Gastrocnemius medialis (tissue), 4 donors: ENCODE measurements around the gene NBEA. TPM values are rescaled to one million over a fixed set of nuclear protein-coding genes. Genes with fewer than 3 reads are reported as not detected.

Experiments
- ATAC-seq, 2 donors: fragments of 150-250 bp; one replicate each; pipeline ENCODE4 v1.9.1; 2016
- DNase-seq, 2 donors: peaks; one replicate each; pipeline ENCODE4 v3.0.0-alpha.2; 2019
- H3K27ac ChIP-seq, 4 donors: fragments of 200-600 bp; sonication (generic); 1 replicate in 1 of 4; 2 replicates in 3 of 4; pipeline ENCODE4 v1.5.1; 2016 to 2018; ENCODE audit warnings: mild to moderate bottlenecking in 2 of 4, moderate library complexity in 1 of 4
- H3K27me3 ChIP-seq, 3 donors: fragments of 200-600 bp; sonication (generic) in 2 of 3; 1 replicate in 1 of 3; 2 replicates in 2 of 3; pipeline versions ENCODE4 v1.5.1 to v1.6.0; 2016 to 2019; ENCODE audit warnings: mild to moderate bottlenecking in 1 of 3, moderate library complexity in 1 of 3
- H3K36me3 ChIP-seq, 2 donors: fragments of 200-600 bp; sonication (generic) in 1 of 2; one replicate each; pipeline ENCODE4 v1.5.1; 2017 to 2018
- H3K4me1 ChIP-seq, 2 donors: fragments of 200-600 bp; sonication (generic) in 1 of 2; one replicate each; pipeline ENCODE4 v1.5.1; 2016 to 2017; ENCODE audit warnings: mild to moderate bottlenecking in 2 of 2
- H3K4me3 ChIP-seq, 4 donors: fragments of 200-600 bp; sonication (generic) in 3 of 4; 1 replicate in 1 of 4; 2 replicates in 3 of 4; pipeline ENCODE4 v1.5.1; 2016 to 2019; ENCODE audit warnings: mild to moderate bottlenecking in 2 of 4
- H3K9me3 ChIP-seq, 3 donors: fragments of 200-600 bp; sonication (generic) in 2 of 3; 1 replicate in 1 of 3; 2 replicates in 2 of 3; pipeline ENCODE4 v1.5.1; 2016 to 2019
- POLR2A ChIP-seq, 2 donors: fragments of 450-650 bp; IDR thresholded peaks; one replicate each; pipeline ENCODE4 v1.6.1; 2017; ENCODE audit warnings: antibody characterized with exemption in 2 of 2, mild to moderate bottlenecking in 2 of 2, moderate library complexity in 2 of 2
- in situ Hi-C, 4 donors: fragments of 200-750 bp; cut with MboI; loops; one replicate each; pipeline versions ENCODE4 v1.15.0 to v1.8.0; 2017; ENCODE audit warnings: low sequenced_read_pairs in 4 of 4
- intact Hi-C: fragments of 100-400 bp; cut with DNase I; formaldehyde crosslinking; loops from one replicate; pipeline ENCODE4 v1.15.1; 2023; ENCODE audit warnings: low total_unique reads
- total RNA-seq, 4 donors: library from RNA; depleted of rRNA; stranded (reverse); fragments of >200 nt; gene quantifications; one replicate each; pipeline versions ENCODE4 v1.1.0 to v1.2.3, GENCODE V29; 2016
- TF ChIP-seq, protein P1 (sequence below), 5 experiments: fragments of 450-650 bp in 3 of 5; fragments of 200-600 bp in 2 of 5; sonication (generic) in 2 of 5; IDR thresholded peaks in 4 of 5; conservative IDR thresholded peaks in 1 of 5; 1 replicate in 4 of 5; 2 replicates in 1 of 5; pipeline ENCODE4 v1.5.1; 2016 to 2019; ENCODE audit warnings: antibody characterized with exemption in 5 of 5, mild to moderate bottlenecking in 3 of 5, moderate library complexity in 3 of 5

NBEA gene
- total RNA-seq, 4 donors from 2014 or later, result 4.1 to 5.1 (median 4.7) TPM

DNA sequence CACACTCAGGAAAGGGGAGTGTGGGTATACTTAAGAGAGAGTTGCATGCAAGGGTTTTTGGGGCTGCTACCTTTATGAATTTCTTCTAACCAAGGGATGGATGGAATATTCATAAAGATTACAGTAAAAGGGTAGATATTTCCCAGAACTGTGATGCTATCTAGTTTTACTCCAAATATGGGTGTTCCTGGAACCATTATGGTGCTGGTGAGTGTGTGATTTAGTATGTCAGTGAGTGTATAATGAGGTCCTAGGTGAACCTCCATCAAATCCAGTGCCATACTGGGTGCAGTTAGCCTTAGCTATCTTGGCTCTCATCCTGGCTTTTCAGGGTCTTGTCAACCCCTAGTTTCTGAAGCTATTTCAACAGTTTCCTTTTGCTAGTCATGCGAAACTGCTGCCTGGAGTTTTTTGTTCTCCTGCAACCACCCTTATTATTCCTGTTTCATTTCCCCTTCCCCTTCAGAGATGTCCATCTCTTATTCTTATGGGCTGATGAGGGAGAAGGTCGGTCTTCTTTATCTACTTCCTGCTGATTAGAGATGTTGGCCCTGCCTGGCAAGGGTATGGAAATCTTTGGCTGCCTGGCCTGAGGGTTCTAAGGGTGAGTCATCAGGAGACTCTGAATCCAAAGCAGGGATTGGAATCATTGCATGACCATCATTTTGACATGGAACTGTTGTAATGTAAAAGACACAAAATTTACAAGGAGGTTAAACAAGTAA, 202.3 kb downstream of the NBEA start:
- no peak for ATAC-seq
- H3K4me3 ChIP-seq, result no peak overlapping the region
- DNase-seq, result no peak
- no peaks in the 10 kb centered on the region for H3K27me3 ChIP-seq
- peaks cover 0 to 5% of the 10 kb centered on the region in 2 donors for H3K4me1 ChIP-seq
- in situ Hi-C loops (no loop called here), intact Hi-C loops (no loop called here)
- H3K27ac ChIP-seq, result no peak overlapping the region
- H3K36me3 ChIP-seq, result no peaks in the 10 kb centered on the region
- no peak for TF ChIP-seq POLR2A (IDR thresholded peaks at IDR 0.05)
- TF ChIP-seq, protein P1, sequence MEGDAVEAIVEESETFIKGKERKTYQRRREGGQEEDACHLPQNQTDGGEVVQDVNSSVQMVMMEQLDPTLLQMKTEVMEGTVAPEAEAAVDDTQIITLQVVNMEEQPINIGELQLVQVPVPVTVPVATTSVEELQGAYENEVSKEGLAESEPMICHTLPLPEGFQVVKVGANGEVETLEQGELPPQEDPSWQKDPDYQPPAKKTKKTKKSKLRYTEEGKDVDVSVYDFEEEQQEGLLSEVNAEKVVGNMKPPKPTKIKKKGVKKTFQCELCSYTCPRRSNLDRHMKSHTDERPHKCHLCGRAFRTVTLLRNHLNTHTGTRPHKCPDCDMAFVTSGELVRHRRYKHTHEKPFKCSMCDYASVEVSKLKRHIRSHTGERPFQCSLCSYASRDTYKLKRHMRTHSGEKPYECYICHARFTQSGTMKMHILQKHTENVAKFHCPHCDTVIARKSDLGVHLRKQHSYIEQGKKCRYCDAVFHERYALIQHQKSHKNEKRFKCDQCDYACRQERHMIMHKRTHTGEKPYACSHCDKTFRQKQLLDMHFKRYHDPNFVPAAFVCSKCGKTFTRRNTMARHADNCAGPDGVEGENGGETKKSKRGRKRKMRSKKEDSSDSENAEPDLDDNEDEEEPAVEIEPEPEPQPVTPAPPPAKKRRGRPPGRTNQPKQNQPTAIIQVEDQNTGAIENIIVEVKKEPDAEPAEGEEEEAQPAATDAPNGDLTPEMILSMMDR (IDR thresholded peaks at IDR 0.05 in 4 of 5, conservative IDR thresholded peaks at IDR 0.05 in 1 of 5), result no peak
- H3K9me3 ChIP-seq, result no peaks in the 10 kb centered on the region

DNA sequence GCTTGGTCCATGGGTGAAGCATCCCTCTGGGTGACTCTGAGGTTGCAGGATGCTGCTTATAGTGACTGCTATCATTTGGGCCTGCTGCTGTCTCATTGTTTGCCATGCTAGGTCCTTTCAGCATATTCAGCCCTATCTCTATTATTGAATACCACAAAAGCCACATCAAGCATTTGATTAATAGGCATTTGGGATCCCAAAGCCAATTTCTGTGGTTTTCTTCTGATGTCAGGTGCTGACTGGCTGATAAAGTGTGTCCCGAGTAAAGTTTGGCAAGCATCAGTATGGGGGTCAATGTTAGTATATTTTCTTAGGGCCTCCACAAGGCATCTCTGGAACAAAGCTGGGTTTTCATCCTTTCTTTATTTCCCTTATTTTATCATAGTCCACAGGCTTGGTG, 204.6 kb downstream of the NBEA start:
- in situ Hi-C loops, result no loop called here
- no peak overlapping the region for H3K4me3 ChIP-seq
- DNase-seq, result no peak
- no peak for TF ChIP-seq POLR2A (IDR thresholded peaks at IDR 0.05)
- TF ChIP-seq, protein P1 (IDR thresholded peaks at IDR 0.05 in 4 of 5, conservative IDR thresholded peaks at IDR 0.05 in 1 of 5), result no peak
- no peak overlapping the region for H3K27ac ChIP-seq
- H3K36me3 ChIP-seq, result no peaks in the 10 kb centered on the region
- no peak for ATAC-seq
- H3K4me1 ChIP-seq, result peaks cover 0 to 5% of the 10 kb centered on the region in 2 donors
- no peaks in the 10 kb centered on the region for H3K9me3 ChIP-seq
- H3K27me3 ChIP-seq, result no peaks in the 10 kb centered on the region
- intact Hi-C loops, result no loop called here

DNA sequence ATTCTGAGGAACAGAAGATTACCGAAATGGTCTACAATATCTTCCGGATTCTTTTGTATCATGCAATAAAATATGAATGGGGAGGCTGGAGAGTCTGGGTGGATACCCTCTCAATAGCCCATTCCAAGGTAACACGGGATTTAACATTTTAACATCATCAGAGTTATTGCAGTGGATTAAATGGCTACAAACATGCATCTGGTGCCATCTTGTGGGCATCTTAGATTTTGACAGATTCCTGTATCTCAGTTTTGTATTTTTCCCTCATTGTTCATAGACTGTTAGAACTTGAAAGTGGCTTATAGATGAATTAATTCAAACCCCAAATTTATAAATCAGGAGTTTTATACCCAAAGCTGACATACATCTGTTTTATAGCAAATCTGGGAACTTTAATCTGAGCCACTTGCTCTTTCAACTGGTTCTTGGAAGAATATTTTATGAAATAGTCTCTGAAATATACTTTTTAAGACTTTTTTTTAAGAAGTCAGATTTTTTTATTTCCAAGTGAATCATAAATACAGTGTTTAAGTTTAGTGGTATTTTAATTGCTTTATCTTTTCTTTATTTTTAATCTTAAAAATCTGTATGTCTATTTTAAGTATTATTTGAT, 215.2 kb downstream of the NBEA start:
- no peaks in the 10 kb centered on the region for H3K27me3 ChIP-seq
- no peaks in the 10 kb centered on the region for H3K9me3 ChIP-seq
- H3K4me1 ChIP-seq, result no peaks in the 10 kb centered on the region
- peak in 1 of 2 donors; percentile 55 for ATAC-seq
- no peaks in the 10 kb centered on the region for H3K36me3 ChIP-seq
- no peak overlapping the region for H3K4me3 ChIP-seq
- no peak overlapping the region for H3K27ac ChIP-seq
- intact Hi-C loops (no loop called here), in situ Hi-C loops (loop anchor here in 2 of 4 donors (25.0 kb wide), 1 partner anchor 1220 kb away; no protein-coding TSS in a partner anchor)
- TF ChIP-seq POLR2A (IDR thresholded peaks at IDR 0.05), result no peak
- TF ChIP-seq, protein P1 (IDR thresholded peaks at IDR 0.05 in 4 of 5, conservative IDR thresholded peaks at IDR 0.05 in 1 of 5), result peak; percentile 19 to 69 (median 52)
- no peak for DNase-seq

DNA sequence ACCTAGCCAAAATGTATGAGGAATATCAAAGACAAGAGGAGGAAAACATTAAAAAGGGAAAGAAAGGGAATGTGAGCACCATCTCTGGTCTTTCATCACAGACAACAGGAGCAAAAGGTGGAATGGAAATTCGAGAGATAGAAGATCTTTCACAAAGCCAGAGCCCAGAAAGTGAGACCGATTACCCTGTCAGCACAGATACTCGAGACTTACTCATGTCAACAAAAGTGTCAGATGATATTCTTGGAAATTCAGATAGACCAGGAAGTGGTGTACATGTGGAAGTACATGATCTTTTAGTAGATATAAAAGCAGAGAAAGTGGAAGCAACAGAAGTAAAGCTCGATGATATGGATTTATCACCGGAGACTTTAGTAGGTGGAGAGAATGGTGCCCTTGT, 217.0 kb downstream of the NBEA start:
- intact Hi-C loops, result no loop called here
- no peak overlapping the region for H3K4me3 ChIP-seq
- no peak for TF ChIP-seq POLR2A (IDR thresholded peaks at IDR 0.05)
- H3K27me3 ChIP-seq, result no peaks in the 10 kb centered on the region
- H3K4me1 ChIP-seq, result no peaks in the 10 kb centered on the region
- no peaks in the 10 kb centered on the region for H3K36me3 ChIP-seq
- no peak overlapping the region for H3K27ac ChIP-seq
- no peaks in the 10 kb centered on the region for H3K9me3 ChIP-seq
- ATAC-seq (no peak), DNase-seq (no peak)
- in situ Hi-C loops, result loop anchor here in 2 of 4 donors (25.0 kb wide), 1 partner anchor 1222 kb away; no protein-coding TSS in a partner anchor

DNA sequence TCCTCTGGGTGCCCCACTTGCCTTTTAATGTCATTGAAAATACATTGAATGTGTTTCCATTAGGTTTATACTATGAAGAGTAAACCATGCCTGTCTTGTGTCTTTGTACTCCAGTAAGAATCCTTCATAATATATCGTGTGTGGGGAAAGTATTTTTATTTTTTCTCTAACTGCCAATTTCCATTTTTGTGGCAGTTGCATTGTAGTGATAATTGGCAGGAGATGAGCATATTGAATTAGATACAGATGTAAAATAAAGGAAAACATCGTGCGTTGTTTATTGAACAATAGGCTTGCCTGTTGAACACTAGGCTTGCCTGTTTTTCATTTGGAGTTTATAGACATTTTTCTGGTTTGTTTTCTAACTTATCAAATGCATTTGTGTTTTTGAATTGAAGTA, 218.8 kb downstream of the NBEA start:
- H3K9me3 ChIP-seq, result no peaks in the 10 kb centered on the region
- DNase-seq, result no peak
- H3K36me3 ChIP-seq, result no peaks in the 10 kb centered on the region
- no peaks in the 10 kb centered on the region for H3K27me3 ChIP-seq
- no peak overlapping the region for H3K27ac ChIP-seq
- in situ Hi-C loops (loop anchor here in 3 of 4 donors (10.0 to 25.0 kb wide), 2 partner anchors 1224 to 1226 kb away; no protein-coding TSS in a partner anchor), intact Hi-C loops (loop anchor here (10.0 kb wide), 1 partner anchor 1356 kb away; no protein-coding TSS in a partner anchor)
- TF ChIP-seq POLR2A (IDR thresholded peaks at IDR 0.05), result no peak
- TF ChIP-seq, protein P1 (IDR thresholded peaks at IDR 0.05 in 4 of 5, conservative IDR thresholded peaks at IDR 0.05 in 1 of 5), result no peak
- ATAC-seq, result no peak
- H3K4me1 ChIP-seq, result no peaks in the 10 kb centered on the region
- H3K4me3 ChIP-seq, result no peak overlapping the region
